Measurements from ENCODE around the gene NEB.
"Not testable (repeated sequence)": the region's sequence is repeated elsewhere in the genome, so short reads cannot be mapped to it uniquely, and the experiment has no call there.

The NEB gene

DNA sequence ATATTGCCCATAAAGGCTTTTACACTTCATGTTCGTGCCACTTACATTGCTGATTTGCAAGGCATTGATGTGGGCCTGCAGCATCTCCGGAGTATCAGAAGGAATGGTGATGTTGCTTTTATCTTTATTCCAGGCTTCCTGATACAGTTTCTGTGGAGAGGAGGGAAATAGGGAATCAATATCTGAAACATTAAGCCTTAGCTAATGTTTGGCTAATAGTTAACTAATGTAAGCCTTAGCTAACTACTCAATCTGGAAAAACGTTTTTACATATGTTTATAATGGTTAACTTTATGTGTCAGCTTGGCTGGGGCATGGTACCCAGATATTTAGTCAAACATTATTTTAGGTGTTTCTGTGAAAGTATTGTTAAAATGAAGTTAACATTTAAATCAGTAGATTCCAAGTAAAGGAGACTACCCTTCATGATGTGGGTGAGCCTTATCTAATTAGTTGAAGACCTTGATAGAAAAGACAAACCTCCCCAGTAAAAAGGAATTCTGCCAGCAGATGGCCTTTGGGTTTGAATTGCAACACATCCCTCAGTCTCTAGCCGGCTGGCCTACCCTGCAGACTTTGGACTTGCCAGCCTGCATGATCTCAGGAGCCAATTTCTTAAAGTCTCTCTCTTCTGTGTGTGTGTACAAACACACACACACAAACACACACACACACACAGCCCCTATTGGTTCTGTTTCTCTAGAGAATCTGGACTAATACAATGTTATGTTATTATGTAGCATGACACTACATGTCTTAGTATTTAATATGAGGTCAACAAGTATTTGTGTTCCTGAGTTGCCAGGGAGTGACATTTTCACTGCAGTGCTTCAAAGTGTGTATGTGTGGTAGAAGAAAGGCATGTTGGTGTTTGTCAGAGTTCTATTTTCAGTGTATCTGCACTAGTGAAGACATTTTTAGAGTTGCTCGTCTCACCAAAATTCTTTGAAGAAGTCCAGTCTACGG, 126.5 kb downstream of the NEB start:
- DNase-seq: not testable (repeated sequence)

- not testable (repeated sequence) for DNase-seq
Measured at GRCh38 chr2:151603530-151603929, 130.7 kb downstream of the NEB start.

- DNase-seq: not testable (repeated sequence)
Measured at GRCh38 chr2:151602402-151602801, 131.9 kb downstream of the NEB start.

DNA sequence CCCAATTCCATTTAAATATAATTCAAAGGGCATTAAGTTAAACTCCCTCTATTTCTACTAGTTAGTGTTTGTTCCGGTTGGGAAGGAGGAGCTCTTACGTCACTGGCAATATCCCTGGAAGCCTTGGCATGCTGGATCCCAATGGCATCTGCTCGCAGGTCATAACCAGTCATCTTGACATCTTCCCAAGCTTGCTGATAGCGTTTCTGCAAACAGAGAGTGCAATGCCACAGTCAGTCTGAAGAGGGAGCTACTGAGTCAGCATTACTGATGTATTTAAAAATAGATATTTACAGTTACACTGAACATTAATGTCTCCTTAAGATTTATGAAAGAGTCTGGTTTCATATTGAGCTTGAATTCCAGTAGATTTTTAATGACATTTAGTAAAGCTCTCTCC, 132.5 kb downstream of the NEB start:
- not testable (repeated sequence) for DNase-seq

DNA sequence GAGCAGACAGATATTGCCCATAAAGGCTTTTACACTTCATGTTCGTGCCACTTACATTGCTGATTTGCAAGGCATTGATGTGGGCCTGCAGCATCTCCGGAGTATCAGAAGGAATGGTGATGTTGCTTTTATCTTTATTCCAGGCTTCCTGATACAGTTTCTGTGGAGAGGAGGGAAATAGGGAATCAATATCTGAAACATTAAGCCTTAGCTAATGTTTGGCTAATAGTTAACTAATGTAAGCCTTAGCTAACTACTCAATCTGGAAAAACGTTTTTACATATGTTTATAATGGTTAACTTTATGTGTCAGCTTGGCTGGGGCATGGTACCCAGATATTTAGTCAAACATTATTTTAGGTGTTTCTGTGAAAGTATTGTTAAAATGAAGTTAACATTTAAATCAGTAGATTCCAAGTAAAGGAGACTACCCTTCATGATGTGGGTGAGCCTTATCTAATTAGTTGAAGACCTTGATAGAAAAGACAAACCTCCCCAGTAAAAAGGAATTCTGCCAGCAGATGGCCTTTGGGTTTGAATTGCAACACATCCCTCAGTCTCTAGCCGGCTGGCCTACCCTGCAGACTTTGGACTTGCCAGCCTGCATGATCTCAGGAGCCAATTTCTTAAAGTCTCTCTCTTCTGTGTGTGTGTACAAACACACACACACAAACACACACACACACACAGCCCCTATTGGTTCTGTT, 137.2 kb downstream of the NEB start:
- not testable (repeated sequence) for DNase-seq

GRCh38 chr2:151591908-151592255, 142.4 kb downstream of the NEB start:
- DNase-seq: not testable (repeated sequence)

GRCh38 chr2:151591250-151591907, 142.9 kb downstream of the NEB start:
- not testable (repeated sequence) for DNase-seq

GRCh38 chr2:151581300-151581699, 153.0 kb downstream of the NEB start:
- not testable (repeated sequence) for DNase-seq

DNA sequence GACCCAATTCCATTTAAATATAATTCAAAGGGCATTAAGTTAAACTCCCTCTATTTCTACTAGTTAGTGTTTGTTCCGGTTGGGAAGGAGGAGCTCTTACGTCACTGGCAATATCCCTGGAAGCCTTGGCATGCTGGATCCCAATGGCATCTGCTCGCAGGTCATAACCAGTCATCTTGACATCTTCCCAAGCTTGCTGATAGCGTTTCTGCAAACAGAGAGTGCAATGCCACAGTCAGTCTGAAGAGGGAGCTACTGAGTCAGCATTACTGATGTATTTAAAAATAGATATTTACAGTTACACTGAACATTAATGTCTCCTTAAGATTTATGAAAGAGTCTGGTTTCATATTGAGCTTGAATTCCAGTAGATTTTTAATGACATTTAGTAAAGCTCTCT, 153.6 kb downstream of the NEB start:
- not testable (repeated sequence) for DNase-seq

GRCh38 chr2:151577116-151577515, 157.2 kb downstream of the NEB start:
- DNase-seq: no peak

DNA sequence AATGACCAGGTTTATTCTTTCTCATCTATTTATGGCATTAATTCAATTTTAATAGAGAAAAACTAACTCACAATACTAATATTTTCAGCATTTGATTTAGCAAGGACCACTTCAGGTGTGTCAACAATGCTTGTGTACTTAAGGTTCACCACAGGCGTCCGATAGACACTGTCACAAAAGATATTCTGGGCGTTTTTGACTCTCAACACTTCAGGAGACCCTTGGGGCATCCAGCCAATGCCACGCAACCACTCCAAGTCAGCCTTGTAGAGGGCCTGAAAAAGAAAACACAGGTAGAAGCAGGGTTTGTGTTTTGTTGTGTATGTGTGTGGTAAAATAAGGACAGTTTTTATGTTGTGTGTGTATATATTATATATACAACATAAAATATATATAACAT, 158.2 kb downstream of the NEB start:
- no peak for DNase-seq

DNA sequence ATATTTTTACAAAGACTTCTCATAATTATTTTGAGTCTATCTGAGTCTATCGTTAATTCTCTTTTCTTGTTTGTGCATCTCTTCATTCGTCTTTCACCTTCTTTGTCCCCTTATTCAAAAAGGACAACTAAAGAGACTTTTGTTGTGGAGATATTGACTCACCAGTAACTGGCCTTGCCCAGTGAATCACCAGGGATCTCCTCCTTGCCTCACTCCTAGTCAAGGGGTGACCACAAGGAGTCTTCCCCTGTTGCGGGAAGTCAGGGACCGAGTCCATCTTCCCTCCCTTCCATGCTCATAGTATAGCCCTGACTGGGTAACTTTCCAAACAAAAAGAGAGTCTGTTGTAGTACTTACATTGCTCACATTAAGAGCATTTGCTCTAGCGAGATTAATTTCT, 158.9 kb downstream of the NEB start:
- no peak for DNase-seq

DNA sequence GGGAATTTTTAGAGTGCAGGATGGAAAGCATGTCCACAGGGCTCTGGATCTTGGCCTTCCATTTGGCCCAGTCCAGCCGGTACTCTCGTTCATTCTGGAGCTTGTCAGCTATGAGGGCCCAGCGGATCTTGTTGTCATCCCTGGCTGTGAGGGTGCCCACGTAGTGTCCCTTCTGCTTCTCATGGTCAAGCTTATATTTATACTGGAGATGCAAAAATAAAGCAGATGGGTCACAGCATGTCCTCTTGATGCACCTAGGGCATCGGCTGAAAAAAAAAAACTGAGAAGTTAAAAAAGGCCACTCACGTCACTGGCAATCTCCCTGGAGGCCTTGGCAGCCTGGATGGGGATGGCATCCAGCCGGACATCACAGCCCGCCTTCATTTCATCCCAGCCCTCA, 164.1 kb downstream of the NEB start:
- no peak for DNase-seq

DNA sequence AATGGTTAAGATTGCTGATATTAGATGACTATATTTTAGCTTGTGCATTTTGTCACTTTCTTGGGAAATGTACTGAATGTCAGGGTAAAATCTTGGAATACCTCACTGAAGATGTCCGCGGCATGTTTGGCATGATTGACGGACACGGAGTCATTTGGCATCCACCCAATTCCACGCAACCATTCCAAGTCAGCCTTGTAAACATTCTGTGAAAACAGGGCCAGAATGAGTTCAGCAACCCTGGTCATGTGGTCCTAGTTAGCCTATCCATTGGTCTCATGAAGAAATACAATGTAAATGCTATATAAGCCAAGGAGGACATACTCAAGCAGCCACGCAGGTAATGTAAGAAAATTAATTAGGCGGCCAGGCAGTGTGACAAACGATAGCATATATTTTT, 165.1 kb downstream of the NEB start:
- DNase-seq: no peak

DNA sequence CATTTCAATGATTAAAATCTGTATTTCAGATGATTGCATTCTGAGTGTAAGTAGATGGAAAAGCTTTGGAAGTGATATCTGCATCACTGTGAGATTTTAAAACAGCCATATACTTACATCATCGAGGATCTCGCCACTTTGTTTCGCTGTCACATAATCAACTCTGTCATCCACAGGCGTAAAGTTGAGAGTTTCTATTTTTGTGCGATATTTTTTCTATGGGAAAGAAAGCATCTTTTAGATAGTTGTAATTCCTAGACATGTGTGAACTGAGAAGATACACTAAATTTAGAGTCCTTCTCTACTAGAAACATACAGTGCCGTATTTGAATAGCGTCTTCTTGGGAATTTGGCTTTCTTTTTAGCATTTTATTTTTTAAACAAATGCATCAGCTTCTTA, 165.8 kb downstream of the NEB start:
- DNase-seq: no peak

- DNase-seq: no peak
Measured at GRCh38 chr2:151567006-151567405, 167.3 kb downstream of the NEB start.

- no peak for DNase-seq
Measured at GRCh38 chr2:151562398-151562797, 171.9 kb downstream of the NEB start.

DNA sequence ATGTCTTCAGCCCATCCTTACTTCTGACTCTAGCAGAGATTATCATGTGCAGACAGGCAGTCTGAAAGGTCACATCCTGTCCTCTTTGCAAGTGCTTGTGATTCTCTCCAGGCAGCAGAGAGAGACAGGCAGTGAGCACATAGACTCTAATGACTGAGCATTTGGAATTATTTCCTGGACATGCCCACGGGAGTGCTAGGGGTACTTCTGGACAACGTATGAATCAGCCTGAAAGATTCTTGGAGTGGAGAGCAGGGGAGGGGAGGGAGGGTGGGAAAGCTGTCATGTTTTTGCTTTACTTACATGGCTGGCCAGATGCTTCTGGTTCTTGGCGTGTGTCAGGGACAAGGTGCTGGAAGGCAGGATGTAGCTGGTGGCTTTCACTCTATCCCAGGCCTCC, 174.0 kb downstream of the NEB start:
- DNase-seq: no peak

DNA sequence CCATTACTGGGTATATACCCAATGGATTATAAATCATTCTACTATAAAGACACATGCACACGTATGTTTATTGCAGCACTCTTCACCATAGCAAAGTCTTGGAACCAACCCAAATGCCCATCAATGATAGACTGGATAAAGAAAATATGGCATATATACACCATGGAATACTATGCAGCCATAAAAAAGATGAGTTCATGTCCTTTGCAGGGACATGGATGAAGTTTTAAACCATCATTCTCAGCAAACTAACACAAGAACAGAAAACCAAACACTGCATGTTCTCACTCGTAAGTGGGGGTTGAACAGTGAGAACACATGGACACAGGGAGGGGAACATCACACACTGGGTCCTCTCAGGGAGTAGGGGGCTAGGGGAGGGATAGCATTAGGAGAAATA, 174.8 kb downstream of the NEB start:
- not testable (repeated sequence) for DNase-seq

DNA sequence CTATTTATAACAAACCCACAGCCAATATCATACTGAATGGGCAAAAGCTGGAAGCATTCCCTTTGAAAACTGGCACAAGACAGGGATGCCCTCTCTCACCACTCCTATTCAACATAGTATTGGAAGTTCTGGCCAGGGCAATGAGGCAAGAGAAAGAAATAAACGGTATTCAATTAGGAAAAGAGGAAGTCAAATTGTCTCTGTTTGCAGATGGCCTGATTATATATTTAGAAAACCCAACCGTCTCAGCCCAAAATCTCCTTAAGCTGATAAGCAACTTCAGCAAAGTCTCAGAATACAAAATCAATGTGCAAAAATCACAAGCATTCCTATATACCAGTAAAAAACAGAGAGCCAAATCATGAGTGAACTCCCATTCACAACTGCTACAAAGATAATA, 176.4 kb downstream of the NEB start:
- DNase-seq: not testable (repeated sequence)

GRCh38 chr2:151556121-151556520, 178.2 kb downstream of the NEB start:
- no peak for DNase-seq

DNA sequence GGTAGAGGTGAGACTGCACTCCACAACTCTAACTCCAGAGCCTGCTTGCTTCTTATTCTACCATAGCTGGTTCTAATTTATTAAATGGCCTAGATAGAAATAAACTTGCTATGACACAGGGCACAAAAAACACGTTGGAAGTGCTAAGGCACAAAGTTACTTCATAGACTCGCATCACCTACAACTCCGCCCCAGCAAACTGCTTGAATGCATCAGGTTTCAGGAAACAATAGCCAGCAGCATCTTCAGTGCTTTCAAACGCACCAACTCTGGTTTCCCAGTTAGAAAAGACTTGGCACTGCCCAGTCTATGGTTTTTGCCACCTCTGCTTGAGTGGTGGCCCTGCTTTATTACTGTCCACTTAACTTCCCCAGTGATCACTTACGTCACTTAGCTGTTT, 182.0 kb downstream of the NEB start:
- no peak for DNase-seq

- DNase-seq: no peak
Measured at GRCh38 chr2:151551556-151551955, 182.7 kb downstream of the NEB start.

GRCh38 chr2:151549191-151549590, 185.1 kb downstream of the NEB start:
- no peak for DNase-seq

All from NCI-H1048 (cell line).